ENCODE measurements around the gene RGP1. TPM values are rescaled to one million over a fixed set of nuclear protein-coding genes. Genes with fewer than 3 reads are reported as not detected.

Gene RGP1
- total and polyA plus RNA-seq, 9 of the 15 experiments (the other 6 are each of a cell fraction or from before 2014, with no cell fraction given): 0.42 to 13.8 (median 6.7) TPM

DNA sequence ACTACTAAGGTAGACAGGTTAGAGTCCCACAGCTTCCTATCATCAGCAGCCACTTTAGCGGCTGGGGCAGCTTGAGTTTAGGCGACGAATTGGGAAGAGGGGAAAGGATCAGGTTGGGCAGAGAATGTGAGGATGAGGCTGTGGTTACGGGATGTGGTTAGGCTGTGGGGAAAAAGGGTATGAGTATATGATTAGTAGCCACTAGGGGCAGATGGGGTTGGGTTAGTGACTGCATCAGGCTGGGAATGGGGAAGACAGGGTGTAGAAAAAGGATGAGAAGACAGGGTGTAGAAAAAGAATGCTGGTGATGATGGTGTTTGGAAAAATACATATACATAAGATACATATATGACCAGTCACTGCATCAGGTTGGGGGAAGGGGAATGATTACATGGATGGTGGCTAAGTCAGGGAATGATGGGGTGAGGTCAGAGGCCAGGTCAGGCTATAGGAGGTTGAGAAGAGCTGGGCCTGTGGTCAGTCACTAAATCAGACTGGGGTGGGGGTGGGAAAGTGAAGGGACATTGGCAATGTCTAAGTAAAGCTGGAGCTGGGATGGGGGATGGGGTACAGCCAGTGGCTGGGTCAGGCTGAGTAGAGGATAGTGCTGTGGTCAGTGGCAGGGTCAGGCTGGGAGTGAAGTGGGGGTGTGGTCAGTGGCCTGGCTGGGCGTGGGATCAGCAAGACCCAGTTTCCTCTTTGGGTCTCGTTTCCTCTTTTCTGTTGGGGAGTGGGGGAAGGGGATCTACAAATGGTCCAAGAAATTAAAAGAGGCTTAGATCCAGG lies 19.2 kb upstream of the RGP1 start (continued):
- TF ChIP-seq ESRRA (IDR thresholded peaks at IDR 0.05; ENCODE audit: borderline replicate concordance, low read depth) (peak; percentile 74; the same call in 1 of the 2 replicates), NR2C1 (IDR thresholded peaks at IDR 0.05) (peak; percentile 41; the same call in 1 of the 2 replicates), NR2C1 (tag; IDR thresholded peaks at IDR 0.05) (peak; percentile 52), MTA2 (IDR thresholded peaks at IDR 0.05; ENCODE audit: low read depth) (peak; percentile 32; the same call in 1 of the 2 replicates), TAL1 (IDR thresholded peaks at IDR 0.05) (no peak), LEF1 (IDR thresholded peaks at IDR 0.05) (peak; percentile 53; the same call in 1 of the 2 replicates), RNF2 (IDR thresholded peaks at IDR 0.05) (peak; percentile 42; the same call in 1 of the 2 replicates), NR2C2 (CRISPR knock-in tag; IDR thresholded peaks at IDR 0.05) (no peak; the same call in 1 of the 2 replicates), NR2C2 (tag; IDR thresholded peaks at IDR 0.05) (peak; percentile 80), EHMT2 (IDR thresholded peaks at IDR 0.05) (peak; percentile 66), ERF (CRISPR knock-in tag; IDR thresholded peaks at IDR 0.05) (no peak), TRIM24 (IDR thresholded peaks at IDR 0.05) (0 out of 4 replicates have a peak, but pooled peaks have one; percentile 11 to 20), CHD2 (IDR thresholded peaks at IDR 0.05; ENCODE audit: low read depth, low read length) (no peak), POLR2B (IDR thresholded peaks at IDR 0.05; ENCODE audit: low read depth, partially characterized antibody) (peak; percentile 8), ATF1 (CRISPR knock-in tag; IDR thresholded peaks at IDR 0.05) (no peak), ATF1 (tag; IDR thresholded peaks at IDR 0.05) (peak; percentile 40), HDGF (IDR thresholded peaks at IDR 0.05) (peak; percentile 57; the same call in 1 of the 2 replicates), ZNF354B (CRISPR knock-in tag; IDR thresholded peaks at IDR 0.05) (no peak), NCOR1 (IDR thresholded peaks at IDR 0.05) (peak; percentile 30; the same call in 1 of the 2 replicates), TBL1XR1 (IDR thresholded peaks at IDR 0.05; ENCODE audit: low read length in 2 of 2) (peak in 1 of 2 experiments; percentile 33; a peak in 1 of 4 replicates), ZEB2 (IDR thresholded peaks at IDR 0.05) (peak; percentile 30; the same call in 1 of the 2 replicates), KDM5B (IDR thresholded peaks at IDR 0.05; ENCODE audit: insufficient replicate concordance, low read depth, low read length) (peak; percentile 60), TAF9B (IDR thresholded peaks at IDR 0.05; ENCODE audit: partially characterized antibody) (peak; percentile 11), CBFA2T3 (IDR thresholded peaks at IDR 0.05) (peak; percentile 44; the same call in 1 of the 2 replicates), PYGO2 (tag; IDR thresholded peaks at IDR 0.05) (no peak)
- TF ChIP-seq, protein P1, sequence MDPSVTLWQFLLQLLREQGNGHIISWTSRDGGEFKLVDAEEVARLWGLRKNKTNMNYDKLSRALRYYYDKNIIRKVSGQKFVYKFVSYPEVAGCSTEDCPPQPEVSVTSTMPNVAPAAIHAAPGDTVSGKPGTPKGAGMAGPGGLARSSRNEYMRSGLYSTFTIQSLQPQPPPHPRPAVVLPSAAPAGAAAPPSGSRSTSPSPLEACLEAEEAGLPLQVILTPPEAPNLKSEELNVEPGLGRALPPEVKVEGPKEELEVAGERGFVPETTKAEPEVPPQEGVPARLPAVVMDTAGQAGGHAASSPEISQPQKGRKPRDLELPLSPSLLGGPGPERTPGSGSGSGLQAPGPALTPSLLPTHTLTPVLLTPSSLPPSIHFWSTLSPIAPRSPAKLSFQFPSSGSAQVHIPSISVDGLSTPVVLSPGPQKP (CRISPR knock-in tag; IDR thresholded peaks at IDR 0.05): no peak
- TF ChIP-seq, protein P2, sequence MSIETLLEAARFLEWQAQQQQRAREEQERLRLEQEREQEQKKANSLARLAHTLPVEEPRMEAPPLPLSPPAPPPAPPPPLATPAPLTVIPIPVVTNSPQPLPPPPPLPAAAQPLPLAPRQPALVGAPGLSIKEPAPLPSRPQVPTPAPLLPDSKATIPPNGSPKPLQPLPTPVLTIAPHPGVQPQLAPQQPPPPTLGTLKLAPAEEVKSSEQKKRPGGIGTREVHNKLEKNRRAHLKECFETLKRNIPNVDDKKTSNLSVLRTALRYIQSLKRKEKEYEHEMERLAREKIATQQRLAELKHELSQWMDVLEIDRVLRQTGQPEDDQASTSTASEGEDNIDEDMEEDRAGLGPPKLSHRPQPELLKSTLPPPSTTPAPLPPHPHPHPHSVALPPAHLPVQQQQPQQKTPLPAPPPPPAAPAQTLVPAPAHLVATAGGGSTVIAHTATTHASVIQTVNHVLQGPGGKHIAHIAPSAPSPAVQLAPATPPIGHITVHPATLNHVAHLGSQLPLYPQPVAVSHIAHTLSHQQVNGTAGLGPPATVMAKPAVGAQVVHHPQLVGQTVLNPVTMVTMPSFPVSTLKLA (conservative IDR thresholded peaks at IDR 0.05): peak in 1 of 2 experiments; percentile 32; a peak in 2 of 4 replicates
- TF ChIP-seq, protein P3, sequence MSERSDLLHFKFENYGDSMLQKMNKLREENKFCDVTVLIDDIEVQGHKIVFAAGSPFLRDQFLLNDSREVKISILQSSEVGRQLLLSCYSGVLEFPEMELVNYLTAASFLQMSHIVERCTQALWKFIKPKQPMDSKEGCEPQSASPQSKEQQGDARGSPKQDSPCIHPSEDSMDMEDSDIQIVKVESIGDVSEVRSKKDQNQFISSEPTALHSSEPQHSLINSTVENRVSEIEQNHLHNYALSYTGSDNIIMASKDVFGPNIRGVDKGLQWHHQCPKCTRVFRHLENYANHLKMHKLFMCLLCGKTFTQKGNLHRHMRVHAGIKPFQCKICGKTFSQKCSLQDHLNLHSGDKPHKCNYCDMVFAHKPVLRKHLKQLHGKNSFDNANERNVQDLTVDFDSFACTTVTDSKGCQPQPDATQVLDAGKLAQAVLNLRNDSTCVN (CRISPR knock-in tag; IDR thresholded peaks at IDR 0.05): no peak
